Epidermal melanocyte (primary cell): ENCODE results near the gene CNGA1.
"Not testable (repeated sequence)": the region's sequence is repeated elsewhere in the genome, so short reads cannot be mapped to it uniquely, and the experiment has no call there.

Experiments
- DNase-seq: peaks from one replicate; pipeline ENCODE4 v3.0.0; 2011; ENCODE audit warnings: low spot score; ENCODE audit not compliant: insufficient read length

CNGA1 gene

DNA sequence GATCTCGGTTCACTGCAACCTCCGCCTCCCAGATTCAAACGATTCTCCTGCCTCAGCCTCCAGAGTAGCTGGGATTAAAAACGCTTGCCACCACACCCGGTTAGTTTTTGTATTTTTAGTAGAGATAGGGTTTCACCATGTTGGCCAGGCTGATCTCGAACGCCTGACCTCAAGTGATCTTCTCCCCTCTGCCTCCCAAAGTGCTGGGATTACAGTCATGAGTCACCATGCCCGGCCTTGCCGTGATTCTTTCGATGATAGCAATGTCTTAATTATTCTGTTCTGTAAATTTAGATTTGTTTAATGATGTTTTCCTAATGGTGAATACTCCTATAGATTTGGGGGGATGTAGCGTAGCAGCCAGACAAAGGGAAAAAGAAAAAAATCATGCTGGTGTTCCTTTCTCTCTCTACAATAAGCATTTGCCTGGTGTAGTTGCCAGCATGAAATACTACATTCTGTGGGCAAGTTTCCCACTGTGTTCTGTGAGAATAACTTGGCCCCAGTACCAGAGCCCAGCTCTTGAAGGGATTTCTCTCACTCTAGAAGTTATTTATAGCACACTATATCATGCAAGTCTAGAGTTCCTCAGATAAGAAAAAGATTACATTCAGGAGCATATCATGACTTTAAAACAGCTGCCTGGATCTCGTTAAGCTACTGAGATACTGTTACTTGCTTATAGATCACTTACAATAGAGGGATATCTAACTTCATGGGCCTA is 15.5 kb upstream of the CNGA1 start:
- no peak for DNase-seq

DNA sequence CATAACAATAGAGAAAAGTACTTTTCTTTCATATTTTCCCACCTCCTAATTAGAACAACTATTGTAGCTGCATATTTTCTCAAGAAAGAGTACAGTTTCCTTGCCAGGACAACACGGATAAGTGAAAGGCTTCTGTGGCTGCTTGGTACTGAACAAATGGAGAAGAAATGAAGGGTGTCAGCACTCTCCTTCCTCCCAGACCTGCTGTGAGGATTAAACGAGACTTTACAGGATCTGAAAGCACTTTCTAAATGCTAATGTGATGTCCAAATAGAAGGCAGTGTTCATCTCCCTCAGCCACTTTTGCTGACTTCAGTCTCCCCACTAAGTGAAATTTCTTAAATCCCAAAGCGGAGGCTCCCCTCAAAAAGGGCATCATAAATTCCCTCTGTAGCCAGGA is 14.0 kb upstream of the CNGA1 start:
- no peak for DNase-seq

DNA sequence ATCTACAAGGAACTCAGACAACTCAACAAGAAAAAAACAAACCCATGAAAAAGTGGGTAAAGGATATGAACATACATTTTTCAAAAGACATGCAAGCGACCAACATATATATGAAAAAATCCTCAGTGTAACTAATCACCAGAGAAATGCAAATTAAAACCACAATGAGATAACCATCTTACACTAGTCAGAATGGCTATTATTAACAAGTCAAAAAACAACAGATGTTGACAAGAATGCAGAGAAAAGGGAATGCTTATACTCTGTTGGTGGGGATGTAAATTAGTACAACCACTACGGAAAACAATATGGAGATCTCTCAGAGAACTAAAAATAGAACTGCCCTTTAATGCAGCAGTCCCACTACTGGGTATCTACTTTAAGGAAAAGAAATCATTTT is 12.2 kb upstream of the CNGA1 start:
- DNase-seq = no peak

DNA sequence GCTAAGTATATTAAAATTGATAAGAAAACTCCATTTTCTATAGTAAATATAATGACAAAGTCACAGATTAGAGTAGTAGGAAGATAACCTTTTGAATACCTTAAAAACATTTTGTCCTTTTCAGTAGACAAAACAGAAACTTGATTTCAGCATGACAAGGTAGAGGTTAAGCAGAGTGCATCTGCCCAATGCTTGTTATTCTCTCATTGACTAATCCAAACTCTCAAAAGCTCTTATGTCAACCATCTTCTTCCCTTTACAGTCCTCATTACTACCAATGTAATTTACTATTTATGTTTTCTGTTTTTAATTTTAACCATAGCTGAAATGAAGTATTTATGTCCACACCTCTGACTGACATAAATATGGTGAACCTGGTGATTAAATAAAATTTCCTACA is 11.2 kb upstream of the CNGA1 start:
- DNase-seq = no peak

DNA sequence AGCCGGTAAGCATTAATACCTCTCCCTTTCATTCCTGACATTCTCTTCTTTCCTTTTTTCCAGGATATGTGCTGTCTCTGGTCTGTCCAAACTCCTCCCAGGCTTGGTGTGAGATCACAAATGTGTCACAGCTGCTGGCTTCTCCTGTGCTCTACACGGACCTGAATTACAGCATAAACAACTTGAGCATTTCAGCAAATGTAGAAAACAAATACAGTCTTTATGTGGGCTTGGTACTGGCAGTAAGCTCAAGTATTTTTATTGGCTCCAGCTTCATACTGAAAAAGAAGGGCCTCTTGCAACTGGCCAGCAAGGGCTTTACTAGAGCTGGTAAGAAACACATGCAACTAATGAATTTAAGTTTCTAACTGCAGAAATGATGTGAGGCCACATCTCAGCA is 8.5 kb upstream of the CNGA1 start:
- peak; percentile 46 for DNase-seq

DNA sequence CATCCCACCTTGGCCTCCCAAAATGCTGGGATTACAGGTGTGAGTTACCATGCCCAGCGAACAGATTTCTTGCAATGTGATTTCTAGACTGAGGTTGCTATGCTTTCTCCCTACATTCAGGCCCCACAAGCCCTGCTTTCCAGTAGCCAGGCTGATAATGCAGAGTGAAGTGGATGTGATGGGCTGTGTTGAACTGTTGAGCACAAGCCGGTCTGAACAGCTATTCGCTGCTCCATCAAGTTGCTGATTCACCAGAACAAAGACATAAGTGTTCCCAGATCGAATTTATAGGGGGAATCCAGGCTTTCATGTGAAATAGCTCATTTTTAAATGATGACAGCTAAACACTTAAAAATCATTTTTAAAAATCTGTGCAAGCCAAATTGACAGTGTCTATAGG is 8.0 kb upstream of the CNGA1 start:
- no peak for DNase-seq

DNA sequence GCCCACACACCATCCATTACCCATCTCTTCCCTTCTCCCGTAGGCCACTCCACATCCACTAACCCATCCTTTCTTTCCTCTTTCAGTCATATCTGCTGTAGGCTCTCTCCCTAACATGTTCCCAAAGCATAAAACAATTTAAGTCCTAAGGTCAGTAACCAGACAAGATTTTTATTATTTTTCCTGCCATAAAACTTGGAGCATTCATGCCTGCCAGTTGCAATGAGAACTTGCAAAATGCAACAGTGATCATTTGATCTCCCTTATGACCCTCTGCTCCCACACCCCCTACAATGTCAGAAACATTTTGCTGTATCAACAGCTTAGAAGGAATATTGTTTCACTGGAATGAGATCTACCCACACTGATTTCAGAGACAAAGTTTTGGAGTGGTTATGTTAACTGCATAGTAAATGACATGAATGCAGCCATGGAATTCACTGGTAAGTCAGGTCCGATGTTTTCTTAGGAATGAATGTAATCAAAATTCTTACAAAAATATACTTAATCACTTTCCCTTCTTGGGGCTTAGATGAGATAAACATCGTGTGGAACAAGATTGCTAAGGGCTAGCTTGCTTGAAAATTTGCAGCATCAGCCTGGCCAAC is 5.8 kb upstream of the CNGA1 start:
- DNase-seq = no peak

DNA sequence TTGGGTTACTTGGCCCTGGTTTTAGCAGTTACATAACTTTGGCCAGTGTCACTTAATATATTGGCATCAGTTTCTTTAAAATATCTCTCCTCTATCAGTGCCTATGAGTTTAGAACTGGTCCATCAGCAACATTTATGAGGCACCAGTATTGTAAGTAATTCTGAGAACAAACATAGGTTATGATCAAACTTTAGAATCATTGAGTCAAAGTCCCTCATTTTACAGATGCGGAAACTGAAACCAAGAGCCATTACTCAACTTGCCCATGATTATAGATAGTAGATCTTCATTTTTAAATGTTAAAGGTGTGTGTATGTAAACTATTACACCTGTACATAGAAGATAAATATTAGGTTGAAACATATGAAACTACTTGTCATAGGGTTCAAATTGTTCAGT is 4.6 kb upstream of the CNGA1 start:
- DNase-seq = no peak

DNA sequence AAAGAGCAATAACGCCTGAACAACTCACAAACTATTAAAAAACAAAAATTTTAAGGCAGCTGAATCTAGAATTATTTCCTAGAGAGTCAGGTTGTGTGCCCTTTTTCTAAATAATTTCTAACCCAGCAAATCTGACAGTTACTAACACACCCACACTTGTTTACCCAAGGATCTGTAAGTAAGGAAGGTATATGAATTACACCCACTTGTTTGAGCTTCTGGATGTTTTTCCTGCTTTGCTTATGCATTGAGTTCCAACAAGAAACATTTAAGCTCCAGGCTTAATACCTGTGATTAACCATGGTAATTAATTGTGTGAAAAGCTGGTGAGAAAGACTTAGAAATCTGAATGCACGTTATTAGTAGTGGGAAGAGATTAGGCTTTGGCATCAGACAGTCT is 1.6 kb upstream of the CNGA1 start:
- DNase-seq = no peak

DNA sequence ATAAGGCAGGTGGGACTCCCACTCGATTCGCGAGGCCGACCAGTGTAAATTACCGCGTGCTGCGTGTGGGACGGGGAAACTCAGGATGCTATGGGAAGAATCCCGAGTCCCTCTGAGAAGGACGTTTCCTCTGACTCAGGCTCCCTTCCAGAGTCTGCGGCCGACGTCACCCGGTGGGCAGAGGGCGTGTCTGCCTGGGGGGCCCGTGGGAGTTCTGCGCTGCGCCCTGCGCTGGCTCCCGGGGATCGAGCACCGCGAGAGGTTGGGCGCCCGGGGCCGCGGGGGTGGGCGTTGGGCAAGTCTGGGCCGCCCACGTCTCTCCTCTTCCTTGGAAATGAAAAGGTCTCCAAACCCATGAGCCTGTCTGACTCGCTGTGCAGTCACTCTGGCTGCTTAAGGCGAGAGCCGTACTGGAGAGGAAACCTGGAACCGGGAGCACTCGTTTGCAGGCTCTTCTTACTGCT is 659 bp upstream of the CNGA1 start:
- DNase-seq = no peak

DNA sequence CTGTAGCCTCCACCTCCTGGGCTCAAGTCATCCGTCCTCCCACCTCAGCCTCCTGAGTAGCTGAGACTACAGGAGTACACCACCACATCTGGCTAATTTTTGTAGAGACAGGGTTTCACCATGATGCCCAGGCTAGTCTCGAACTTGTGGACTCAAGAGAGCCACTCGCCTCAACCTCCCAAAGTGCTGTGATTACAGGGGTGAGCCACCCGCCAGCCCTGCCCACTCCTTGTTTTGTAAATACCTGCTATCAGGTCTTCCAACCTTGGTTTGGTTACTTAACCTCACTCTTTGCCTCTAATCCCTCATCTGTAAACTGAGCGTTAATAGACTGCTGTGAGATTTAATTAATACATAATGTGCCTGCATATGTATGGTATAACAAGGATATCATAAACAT is 803 bp downstream of the CNGA1 start:
- DNase-seq = no peak

DNA sequence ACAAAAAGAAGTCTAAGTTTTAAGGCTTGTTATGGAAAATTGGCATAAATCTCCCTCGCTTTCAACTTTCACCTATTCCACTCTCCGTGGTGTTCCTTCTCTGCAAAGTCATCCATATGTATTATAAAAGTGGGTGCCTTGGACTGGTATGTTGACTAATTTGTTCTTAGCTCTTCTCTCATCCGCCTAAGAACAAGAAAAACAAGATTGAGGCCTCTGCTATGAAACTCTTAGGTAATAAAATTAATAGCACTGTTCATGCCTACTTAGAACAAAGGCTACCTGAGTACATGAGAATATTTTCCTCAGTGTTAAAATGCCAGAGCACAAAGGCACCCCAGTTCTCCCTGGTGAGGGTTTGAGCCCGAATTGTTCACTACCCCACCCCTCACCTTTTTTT is 1.3 kb downstream of the CNGA1 start:
- DNase-seq = no peak

DNA sequence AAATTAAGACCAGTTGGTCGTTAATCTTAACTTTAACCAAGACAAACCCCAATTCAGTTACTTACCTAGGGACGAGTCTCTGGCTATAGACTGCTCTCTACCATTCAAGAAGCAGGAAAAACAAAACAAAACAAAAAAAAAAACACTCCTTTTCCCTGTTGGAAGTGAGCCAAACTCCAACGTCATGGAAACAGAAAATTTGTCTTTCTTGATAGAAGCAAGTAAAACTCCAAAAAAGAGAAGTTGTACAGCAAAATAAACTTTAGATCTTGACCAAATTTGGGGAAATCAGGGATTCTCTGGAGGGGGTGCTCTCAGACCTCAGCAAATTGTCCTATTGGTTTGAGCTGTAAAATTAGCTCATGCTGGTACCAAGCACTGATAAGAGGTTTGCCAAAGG is 3.7 kb downstream of the CNGA1 start:
- no peak for DNase-seq

DNA sequence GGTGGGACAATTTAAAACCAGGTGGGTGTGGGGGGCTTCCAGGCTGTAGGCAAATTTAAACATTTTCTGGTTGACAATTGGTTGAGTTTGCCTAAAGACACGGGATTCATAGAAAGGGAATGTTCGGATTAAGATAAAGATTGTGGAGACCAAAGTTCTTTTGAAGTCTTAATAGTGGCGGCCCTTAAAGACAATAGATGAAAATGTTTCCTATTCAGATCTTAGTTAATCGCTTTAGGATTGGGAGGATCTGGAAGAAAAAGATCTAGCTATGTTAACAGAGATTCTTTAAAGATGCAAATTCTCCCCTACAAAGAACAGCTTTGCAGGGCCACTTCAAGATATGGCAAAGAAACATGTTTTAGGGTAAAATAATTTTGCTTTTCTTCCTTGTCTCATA is 4.8 kb downstream of the CNGA1 start:
- DNase-seq = no peak

DNA sequence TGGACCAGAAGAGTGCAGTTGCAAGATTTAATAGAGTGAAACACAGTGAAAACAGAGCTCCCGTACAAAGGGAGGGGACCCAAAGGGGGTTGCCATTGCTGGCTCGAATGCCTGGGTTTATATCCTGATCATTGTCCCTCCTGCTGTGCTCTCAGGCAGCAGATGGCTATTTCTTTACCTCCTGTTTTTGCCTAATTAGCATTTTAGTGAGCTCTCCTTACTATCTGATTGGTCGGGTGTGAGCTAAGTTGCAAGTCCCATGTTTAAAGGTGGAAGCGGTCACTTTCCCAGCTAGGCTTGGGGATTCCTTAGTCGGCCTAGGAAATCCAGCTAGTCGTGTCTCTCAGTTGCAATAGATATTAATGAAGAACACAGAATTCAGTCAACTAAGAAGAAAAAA is 5.6 kb downstream of the CNGA1 start:
- not testable (repeated sequence) for DNase-seq

DNA sequence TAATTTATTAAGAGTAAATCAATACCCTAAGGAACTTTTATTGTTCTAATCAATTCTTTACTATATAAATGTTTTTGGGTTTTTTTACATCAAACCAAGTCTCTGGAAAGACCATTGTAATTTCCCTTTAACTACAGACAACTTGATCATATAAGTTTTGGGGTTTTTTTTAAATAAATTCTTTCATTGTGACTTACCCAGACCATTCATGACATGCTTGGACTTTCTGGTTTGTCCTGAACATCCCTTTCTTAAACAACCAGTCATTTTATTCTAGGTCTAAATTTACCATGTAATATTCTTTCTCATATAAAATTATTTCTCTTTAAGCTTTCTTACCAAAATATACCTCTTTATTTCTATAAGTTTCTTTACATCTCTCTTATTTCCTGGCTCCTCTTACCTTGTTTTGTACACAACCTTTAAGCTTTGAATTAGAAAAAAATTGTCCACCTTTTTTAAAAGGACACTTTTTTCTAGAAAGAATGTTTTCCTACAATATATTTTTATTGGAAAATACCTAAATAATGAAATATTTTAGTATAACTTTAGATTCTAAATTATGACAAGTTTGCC is 8.4 kb downstream of the CNGA1 start:
- DNase-seq = no peak

DNA sequence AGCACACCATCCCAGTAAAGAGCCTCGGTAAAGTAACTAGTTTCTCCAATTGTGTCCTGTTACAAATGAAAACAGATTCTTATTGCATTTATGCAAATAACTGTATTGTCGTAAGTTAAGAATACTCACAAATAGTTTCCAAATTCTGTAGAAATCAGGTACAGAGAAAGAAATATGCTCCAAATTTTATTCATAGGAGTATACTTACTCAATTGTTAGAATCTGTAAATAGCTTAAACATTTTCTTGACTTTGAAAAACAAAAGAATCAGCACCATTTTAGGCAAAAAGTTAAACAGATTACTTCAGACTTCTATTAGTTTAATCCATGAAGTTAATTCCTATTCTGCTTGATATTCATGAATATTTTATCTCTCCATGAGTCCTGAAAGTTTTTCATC is 10.7 kb downstream of the CNGA1 start:
- no peak for DNase-seq

DNA sequence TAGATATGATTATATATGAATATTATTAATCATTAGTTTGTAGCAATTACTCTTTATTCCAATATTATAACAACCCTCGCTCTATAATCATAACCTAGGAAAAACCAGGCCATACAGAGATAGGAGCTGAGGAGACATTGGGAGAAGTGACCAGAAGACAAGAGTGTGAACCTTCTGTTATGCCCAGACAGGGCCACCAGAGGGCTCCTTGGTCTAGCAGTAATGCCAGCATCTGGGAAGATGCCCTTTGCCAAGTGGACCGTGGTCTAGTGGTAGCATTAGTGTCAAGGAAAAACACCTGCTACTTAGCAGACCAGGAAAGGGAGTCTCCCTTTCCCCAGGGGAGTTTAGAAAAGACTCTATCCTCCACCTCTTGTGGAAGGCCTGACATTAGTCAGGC is 12.9 kb downstream of the CNGA1 start:
- DNase-seq = not testable (repeated sequence)

DNA sequence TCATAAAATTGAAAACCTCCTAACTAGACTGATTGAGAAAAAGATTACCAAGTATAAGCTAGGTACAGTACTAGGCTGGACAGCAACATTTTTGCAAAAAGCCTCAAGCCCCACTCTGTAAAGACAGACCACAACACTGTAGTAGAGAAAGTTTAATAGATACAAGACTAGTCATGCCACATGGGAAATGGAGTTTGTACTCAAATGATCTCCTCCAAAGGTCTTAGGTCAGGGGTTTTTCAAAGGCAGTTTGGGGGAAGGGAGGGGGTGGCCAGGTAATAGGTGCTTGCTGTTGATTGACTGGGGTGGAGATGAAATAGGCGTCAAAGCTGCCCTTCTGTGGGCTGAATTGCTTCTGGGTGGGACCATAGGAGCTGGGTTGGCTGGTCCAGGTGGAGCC is 14.2 kb downstream of the CNGA1 start:
- DNase-seq = no peak

DNA sequence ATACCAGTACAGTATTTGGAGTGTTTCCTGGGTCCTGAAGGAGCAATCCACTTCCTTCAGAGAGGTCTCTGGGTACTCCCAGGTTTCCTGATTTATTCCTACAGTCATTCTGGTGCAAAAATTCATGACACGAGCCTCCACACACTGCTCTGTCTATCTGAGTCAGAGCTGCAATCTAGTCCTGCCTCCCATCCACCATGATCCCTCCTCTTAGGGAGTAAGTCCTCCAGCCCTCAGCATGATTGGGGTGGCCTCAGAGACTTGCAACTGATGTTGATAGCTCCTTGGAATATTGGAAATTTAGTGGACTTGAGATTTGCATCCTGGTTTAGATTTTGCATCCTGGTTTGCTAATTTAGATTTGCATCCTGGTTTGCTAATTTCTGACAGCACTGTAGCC is 20.5 kb downstream of the CNGA1 start:
- no peak for DNase-seq

DNA sequence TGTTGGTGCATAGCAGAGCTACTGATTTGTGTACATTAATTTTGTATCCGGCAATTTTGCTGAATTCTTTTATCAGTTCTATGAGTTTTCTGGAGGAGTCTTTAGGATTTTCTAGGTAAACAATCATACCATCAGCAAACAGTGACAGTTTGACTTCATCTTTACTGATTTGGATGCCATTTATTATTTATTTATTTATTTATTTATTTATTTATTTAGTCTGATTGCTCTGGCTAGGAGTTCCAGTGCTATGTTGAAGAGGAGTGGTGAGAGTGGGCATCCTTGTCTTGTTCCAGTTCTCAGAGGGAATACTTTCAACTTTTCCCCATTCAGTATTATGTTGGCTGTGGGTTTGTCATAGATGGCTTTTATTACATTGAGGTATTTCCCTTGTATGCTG is 24.0 kb downstream of the CNGA1 start:
- DNase-seq = not testable (repeated sequence)

DNA sequence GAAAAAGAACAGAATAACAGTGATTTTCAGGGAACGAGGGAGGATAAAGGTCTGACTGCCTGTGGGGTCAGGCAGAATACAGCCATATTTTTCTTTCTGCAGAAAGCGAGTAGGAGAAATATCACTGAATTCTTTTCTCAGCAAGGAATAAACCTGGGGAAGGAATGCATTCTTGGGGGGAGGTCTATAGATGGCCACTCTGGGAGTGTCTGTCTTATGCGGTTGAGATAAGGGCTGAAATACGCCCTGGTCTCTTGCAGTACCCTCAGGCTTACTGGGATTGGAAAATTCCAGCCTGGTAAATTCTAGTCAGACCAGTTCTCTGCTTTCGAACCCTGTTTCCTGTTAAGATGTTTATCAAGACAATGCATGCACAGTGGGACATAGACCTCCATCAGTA is 26.3 kb downstream of the CNGA1 start:
- DNase-seq = no peak

DNA sequence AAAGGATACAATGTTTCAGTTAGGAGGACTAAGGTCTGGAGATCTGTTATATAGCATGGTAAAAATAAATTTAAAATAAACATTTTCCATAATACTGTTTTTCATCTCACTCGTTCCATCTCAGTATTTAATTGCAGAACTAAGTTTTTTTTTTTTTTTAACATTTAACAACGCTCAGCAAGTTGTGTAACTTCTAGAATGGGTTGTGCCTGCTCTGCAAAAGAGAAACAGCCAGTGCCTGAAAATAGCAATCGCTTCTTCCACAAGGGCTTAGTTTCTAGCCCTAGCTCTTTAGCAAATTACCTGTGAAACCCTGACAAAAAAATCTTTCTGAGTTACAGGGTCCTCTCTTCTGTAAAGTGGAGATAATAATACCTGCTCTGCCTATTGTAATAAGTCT is 41.9 kb downstream of the CNGA1 start:
- DNase-seq = no peak
